Measurements from ENCODE around the gene HOXA3.

Gene HOXA3

DNA sequence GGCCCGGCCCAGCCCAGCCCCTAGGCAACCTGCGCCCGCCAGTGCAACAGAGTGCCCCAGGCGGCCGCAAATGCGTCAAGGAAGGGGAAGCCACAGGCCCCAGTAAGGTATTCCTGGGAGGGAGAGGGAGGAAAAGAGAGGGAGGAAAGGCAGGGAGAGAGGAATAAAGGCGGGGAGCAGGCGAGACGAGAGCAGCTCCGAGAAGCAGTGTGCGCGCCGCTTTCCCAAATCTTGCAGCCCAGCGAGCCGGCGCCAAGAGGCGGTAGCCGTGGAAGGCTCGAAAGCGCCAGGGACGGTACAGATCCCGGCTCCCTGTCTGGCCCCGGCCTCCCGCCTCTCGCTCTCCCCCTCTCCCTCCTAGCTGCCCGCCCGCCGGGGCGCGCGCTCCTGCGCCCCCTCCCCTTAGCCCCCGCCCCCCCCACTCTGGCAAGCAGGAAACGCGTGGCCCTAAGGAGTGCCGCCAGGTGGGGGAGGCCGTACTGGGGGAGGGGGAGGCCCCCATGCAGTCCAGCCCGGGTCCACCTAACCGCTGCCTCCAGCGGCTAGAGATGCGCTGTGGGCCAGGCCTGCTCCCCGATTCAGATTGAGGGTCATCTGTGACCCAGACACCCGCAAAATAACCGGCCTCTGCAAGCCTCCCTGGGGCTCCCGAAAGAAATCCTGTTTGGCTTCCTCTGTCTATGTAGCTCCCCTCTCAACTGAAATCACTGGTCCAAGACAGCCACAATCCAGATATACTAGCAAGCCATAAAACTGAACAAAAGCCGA is 17.5 kb upstream of the HOXA3 start:
- H3K4me3 ChIP-seq (ENCODE audit: control insufficient read depth, low read depth, low read length) = peak overlapping the region; percentile 87
- DNase-seq (ENCODE audit: low read depth) = no peak
- TF ChIP-seq, protein P1, sequence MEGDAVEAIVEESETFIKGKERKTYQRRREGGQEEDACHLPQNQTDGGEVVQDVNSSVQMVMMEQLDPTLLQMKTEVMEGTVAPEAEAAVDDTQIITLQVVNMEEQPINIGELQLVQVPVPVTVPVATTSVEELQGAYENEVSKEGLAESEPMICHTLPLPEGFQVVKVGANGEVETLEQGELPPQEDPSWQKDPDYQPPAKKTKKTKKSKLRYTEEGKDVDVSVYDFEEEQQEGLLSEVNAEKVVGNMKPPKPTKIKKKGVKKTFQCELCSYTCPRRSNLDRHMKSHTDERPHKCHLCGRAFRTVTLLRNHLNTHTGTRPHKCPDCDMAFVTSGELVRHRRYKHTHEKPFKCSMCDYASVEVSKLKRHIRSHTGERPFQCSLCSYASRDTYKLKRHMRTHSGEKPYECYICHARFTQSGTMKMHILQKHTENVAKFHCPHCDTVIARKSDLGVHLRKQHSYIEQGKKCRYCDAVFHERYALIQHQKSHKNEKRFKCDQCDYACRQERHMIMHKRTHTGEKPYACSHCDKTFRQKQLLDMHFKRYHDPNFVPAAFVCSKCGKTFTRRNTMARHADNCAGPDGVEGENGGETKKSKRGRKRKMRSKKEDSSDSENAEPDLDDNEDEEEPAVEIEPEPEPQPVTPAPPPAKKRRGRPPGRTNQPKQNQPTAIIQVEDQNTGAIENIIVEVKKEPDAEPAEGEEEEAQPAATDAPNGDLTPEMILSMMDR (IDR thresholded peaks at IDR 0.05; ENCODE audit: control insufficient read depth, insufficient read depth, low read depth, low read length, missing control alignments) = no peak

DNA sequence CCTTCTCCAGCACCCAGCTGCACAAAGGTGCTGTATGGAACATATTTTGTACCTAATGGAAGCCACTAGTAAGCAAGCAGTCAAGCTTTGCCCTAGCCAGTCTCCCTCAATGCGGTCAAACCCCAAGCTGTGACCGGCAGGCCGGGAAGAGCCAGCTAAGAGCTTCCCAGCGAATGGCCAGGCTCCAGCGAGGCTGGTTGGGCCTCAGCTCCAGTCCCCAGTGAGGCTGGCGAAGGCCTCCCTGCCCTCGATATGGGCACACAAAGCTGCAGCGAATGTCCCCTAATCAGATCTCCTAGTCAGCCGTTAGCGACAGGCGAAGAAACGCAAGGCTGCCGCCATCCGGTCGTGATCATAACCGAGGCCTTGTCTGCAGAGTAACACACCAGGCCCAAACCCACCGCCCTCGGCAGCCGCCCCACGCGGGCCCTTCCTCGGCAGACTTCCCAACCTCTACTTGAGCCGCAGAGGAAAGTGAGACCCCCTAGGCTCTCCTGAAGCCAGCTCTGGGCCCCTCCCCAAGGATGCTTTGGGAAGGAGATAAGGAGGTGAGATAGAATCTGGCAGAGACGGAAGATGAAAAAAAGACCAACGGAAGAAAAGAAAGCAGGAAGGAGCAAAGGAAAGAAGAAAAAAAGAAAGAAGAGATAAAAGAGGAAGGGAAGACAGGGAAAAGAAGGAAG is 16.0 kb upstream of the HOXA3 start:
- H3K4me3 ChIP-seq (ENCODE audit: control insufficient read depth, low read depth, low read length) = peak overlapping the region; percentile 87
- TF ChIP-seq, protein P1 (IDR thresholded peaks at IDR 0.05; ENCODE audit: control insufficient read depth, insufficient read depth, low read depth, low read length, missing control alignments) = peak; percentile 6
- no peak for DNase-seq (ENCODE audit: low read depth)

DNA sequence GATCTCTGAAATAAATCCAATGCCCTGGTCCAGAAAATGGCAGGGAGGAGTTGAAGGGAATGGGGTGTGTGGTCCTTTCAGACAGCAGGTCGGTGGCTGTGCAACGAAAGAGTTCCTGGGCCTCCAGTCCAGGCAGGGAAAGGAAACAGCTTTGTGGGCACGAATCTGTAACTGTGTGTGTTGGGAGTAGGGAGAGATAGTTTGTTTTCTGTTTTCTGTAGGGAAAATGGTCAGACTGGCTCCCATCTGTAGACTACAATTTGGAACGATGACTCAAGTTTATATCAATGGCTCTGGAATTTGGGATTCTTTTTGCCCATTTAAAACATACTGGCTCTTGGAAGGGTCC is 15.5 kb upstream of the HOXA3 start:
- peak overlapping the region; percentile 87 for H3K4me3 ChIP-seq (ENCODE audit: control insufficient read depth, low read depth, low read length)

DNA sequence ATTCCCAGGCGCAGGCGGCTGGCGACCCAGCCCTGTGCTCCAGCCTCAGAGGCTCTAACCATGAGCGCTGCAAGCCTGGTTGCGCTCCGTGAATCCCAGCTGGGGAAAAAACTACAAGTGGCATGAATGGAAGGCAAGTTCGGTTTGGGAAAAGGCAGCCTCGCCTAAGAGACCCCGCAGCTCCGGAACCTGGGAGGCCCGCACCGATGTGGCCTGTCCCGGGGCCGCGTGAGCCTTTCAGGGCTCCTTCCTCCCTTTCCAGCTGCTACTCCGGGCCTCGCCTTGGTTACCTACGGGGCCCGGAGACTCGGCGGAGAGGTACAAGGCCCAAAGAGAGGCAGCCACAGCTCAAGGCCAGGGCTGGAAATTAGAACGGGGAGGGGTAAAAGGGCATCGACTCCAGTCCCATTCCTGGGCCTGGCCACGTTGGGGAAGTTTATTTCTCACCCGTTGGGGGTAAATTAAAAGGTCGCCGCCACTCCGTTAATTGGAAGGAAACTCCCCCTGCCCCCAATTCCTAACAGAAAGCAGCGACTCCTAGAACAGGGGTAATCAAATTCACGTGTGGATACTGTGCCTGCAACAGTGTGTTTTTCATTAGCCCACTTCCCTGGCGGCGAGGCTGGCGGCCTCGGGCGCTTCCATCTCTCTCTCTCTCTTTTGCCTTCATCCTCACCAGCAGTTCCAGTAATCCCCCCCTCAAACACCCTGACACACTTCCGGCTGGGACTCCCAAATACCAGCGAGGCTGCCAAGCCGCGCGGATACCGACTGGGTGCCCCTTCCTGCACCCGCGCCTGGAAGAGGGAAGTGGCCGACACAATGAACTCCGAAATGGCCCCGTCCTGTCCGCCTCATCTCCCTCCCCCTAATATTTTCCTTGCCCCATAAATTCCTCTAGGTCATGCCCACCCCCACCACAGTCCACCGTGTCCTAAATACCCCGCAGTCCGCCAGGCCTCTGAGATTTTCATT is 14.4 kb upstream of the HOXA3 start:
- DNase-seq (ENCODE audit: low read depth) = no peak

More for the DNA sequence above, 15.5 kb upstream of the HOXA3 start:
- DNase-seq (ENCODE audit: low read depth) = no peak
- TF ChIP-seq, protein P1 (IDR thresholded peaks at IDR 0.05; ENCODE audit: control insufficient read depth, insufficient read depth, low read depth, low read length, missing control alignments) = no peak

DNA sequence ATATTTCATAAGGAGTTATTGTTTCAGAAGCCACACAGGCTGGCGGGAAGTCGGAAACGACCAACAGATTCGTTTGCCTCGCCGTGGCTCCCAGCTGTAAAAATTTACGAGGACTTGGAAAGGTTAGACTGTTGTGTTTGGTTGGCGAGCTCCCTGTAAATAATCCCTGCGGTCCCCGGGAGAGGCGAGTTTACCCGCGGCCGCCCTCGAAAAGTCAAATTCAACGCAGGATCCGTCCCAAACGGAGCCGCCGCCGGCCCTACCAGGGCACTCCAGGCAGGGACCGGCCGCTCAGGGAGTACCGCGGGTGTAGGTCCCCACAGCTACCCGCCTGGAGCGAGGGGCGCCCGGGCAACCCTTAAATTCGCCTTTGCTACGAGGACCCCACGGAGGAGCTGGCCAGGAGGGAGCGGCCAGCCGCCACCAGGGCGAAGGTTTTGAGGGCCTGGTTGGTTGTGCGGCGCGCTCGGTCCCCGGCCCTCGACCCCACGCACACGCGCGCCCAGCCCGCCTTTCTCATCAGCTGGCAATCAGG is 13.7 kb upstream of the HOXA3 start:
- H3K4me3 ChIP-seq (ENCODE audit: control insufficient read depth, low read depth, low read length) = peak overlapping the region; percentile 87
- TF ChIP-seq, protein P1 (IDR thresholded peaks at IDR 0.05; ENCODE audit: control insufficient read depth, insufficient read depth, low read depth, low read length, missing control alignments) = no peak

More for the DNA sequence above, 14.4 kb upstream of the HOXA3 start:
- TF ChIP-seq, protein P1 (IDR thresholded peaks at IDR 0.05; ENCODE audit: control insufficient read depth, insufficient read depth, low read depth, low read length, missing control alignments) = no peak
- peak overlapping the region; percentile 87 for H3K4me3 ChIP-seq (ENCODE audit: control insufficient read depth, low read depth, low read length)

More for the DNA sequence above, 13.7 kb upstream of the HOXA3 start:
- DNase-seq (ENCODE audit: low read depth) = peak; percentile 90
